Suppressor macrophage treated with lipopolysaccharide for 1 hour (primary cell): Measurements from ENCODE around the gene PSEN1.

Experiments
- DNase-seq, 3 donors: peaks; one replicate each; pipeline ENCODE4 v3.0.0-alpha.2; 2020 to 2022

PSEN1 gene

DNA sequence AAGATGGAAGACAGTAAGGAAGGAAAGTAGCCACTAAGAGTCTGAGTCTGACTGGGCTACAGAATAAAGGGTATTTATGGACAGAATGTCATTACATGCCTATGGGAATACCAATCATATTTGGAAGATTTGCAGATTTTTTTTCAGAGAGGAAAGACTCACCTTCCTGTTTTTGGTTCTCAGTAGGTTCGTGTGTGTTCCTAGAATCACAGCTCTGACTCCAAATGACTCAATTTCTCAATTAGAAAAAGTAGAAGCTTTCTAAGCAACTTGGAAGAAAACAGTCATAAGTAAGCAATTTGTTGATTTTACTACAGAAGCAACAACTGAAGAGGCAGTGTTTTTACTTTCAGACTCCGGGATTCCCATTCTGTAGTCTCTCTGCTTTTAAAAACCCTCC, 85.6 kb downstream of the PSEN1 start:
- peak in 2 of 3 donors; percentile 63 to 76 for DNase-seq

DNA sequence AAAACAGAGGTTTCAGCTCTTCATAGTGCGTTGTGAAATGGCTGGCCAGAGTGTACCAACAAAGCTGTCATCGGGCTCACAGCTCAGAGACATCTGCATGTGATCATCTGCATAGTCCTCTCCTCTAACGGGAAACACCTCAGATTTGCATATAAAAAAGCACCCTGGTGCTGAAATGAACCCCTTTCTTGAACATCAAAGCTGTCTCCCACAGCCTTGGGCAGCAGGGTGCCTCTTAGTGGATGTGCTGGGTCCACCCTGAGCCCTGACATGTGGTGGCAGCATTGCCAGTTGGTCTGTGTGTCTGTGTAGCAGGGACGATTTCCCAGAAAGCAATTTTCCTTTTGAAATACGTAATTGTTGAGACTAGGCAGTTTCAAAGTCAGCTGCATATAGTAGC, 86.7 kb downstream of the PSEN1 start:
- peak; percentile 70 to 82 (median 73) for DNase-seq

DNA sequence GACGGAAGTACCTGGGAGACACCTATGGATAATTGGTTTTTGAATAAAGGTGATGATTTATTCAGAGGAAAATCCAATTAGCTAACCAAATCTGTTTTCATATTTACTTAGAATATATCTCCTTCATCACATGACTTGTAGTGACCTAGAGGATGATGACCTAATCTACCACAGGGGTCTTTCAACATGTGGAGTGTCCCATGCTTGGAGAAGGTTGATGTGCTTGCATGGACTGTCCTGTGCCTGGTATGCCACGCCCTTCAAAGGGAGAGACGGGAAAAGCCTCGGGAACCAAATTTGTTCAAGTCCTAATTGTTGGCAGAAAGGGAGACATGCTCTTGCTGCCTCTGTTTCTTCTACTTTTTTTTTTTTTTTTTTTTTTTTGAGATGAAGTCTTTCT, 89.2 kb downstream of the PSEN1 start:
- peak; percentile 65 to 75 (median 71) for DNase-seq

DNA sequence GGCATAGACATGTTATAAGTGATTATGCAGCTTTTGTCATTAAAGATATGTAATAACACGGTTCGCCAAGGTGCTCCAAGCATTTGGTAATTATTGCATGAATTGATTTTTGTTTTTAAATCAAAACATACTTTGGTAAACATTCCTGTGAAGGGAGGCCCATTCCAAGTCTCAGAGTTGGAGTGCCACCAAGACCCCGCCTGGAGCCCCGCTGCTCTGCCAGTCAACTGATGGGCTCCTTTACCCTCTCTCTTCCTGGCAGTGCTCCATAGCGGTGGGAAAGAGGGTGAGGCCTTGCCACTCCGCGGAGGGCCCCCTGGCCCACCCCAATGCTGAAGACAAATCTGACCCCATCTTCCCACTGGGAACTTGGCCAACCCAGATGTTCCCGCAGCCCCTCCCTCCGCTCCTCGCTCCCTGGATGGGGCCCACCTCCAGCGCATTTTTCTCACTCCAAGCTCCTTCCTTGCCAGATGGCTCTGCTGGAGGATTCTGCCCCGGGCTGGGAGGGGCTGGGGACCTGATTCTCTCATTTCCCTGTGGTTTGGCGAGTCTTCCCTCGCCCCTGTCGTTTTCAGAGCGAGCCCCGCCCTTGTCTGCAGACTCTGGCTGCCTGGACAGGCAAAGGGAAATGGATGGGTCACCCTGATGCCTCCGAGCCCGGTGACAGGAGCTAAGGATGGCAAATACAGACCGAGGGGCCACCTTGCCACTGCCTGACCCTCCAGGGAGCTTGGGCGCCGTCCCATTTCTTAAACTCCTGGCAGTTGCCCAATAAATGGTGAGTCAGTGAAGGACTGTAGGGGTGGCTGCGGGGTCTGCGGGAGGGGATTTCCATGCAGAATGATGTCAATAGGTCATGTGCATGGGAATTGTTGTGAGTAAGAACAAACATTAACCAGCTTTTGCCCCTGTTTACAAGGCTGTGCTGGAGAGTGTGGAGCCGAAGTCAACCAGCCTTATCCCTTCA, 91.8 kb downstream of the PSEN1 start:
- DNase-seq = peak; percentile 93 to 96 (median 95)

DNA sequence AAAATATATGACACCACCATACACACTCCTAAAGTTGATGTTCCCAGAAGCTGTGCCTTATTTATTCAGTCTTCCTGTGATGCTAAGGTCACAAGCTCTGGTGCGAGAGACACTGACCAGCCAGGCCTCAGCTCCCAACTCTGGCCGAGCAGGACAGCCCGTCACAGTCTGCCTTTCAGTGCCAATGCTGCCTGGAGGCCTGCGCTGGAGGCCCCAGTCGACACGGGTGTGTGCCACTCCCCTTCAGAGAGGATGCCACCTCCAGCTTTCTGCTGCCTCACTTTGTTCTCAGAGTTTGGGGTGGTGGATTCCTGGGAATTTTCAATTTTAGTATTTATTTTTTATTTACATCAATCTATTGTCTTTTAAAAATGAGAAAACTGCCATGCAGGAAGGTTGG, 93.7 kb downstream of the PSEN1 start:
- no peak for DNase-seq

DNA sequence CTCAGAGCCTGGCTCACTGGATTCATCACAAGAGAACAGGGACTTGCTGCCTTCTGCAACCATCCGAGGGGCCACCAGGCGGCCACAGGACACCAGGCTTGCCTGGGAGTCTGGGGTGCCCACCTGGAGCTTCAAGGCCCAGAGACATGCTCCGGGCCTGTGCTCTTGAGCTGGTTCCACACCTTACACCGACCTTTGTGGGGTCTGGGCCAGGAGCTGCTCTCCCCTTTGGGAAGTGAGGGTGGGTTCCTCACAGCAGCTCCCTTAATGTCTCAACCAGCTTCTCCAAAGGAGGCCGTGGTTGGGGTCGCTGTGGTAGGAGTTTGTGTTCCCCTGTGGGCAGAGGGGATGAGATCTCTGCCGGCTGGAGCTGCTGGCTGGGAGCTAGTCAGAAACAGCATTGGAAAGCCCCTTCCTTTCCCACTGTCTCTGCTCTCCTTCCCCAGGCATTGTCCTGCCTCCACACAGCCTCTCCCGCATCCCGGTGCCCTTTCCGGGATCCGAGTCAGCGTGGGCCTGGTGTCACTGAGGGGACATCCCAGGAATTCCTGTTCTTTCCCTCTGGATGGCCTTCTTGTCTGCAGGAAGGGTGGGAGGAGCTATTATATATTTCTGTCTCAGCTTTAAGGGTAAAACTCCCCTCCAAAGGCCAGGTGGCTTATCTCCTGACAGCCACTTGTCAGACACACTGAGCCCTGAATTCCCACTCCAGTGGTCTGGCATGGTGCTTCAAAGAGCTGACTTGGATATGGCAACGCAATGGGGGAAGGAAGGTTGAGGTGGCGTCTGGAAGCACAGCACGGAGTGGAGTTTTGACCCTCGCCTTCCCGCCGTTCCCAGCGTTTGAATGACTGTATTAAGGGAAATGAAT, 95.9 kb downstream of the PSEN1 start:
- DNase-seq = peak; percentile 50 to 76 (median 54)

DNA sequence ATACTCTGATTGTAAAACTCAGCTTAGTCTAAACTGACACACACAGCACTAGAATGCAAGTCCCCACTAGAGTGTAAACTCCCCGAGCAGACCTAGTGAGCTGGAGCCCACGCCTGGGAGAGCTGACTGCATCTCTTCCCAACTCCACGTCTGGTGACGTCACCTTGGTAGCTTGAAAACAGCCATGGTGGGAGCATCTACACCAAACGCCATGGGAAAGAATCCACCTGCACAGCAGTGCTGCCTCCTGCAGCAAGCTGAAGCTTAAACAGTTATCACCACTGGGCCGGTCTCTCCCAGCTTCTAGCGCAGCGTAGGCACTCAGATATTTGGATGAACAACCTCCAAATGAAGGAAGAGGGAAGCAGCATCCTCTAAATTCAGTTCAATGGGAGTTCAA, 96.7 kb downstream of the PSEN1 start:
- DNase-seq = no peak

DNA sequence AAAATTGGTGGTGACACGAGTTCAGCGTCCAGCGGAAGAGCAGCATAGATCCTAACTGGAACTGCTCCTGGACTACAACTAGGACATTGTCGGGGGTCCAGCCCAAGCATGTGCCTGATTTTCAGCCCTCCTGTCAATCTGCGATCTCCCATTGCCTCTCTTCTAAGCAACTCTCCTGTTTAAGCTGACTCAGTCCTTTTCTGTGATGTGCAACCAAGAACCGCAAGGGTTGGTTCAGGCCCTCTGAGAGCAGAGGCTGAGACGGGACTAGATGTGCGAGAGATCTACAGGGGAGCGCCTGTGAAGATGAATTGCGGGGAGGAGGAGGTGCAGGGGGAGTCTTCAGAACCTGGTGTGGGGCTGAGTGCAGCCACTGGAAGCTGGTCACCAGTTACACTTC, 97.3 kb downstream of the PSEN1 start:
- no peak for DNase-seq

DNA sequence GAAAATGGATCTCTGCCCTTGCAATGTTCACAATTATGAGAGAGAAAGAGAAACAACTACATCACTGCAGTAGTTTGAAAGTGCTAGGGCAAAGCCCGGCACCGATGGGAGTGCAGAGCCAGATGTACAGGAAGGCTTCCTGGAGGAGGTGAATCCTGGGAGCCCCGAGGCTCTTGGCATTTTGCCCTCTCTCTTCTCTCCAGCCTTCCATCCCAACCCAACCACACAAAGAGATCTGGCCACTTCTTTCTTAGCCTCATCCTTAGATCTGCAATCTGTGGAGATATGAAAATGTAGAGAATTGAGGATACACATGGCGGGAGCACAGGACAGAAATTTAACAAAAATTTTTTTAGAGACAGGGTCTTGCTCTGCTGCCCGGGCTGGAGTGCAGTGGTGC, 97.7 kb downstream of the PSEN1 start:
- DNase-seq = no peak

DNA sequence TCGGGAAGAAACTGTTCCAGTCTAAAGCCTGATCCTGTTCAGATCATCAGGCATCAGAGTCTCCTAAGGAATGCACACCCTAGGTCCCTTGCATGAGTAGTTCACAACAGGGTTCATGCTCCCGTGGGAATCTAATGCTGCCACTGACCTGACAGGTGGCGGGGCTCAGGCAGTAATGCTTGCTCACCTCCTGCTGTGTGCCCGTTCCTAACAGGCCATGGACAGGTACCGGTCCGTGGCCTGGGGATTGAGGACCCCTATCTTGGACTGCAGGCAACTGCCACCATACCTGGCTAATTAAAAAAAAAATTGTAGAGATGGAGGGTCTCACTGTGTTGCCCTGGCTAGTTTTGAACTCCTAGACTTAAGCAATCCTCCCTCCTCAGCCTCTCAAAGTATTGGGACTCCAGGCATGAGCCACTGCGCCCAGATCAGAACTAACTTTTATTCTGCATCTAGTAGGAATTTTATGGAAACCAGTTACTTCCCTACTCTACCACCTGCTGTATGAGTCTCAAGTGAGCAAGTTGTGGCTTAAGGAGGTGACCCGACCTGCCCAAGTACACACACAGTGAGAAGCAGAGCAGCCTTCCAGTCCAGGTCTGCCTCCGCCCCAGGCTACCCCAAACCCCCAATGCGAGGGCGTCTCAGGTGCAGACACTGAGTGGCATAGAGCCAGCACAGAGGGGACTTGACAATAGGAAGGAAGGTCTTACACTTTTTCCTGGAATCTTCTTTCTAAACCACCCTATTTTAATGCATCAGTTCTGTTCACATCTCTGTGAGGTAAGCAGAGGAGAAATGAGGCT, 98.5 kb downstream of the PSEN1 start:
- no peak for DNase-seq

DNA sequence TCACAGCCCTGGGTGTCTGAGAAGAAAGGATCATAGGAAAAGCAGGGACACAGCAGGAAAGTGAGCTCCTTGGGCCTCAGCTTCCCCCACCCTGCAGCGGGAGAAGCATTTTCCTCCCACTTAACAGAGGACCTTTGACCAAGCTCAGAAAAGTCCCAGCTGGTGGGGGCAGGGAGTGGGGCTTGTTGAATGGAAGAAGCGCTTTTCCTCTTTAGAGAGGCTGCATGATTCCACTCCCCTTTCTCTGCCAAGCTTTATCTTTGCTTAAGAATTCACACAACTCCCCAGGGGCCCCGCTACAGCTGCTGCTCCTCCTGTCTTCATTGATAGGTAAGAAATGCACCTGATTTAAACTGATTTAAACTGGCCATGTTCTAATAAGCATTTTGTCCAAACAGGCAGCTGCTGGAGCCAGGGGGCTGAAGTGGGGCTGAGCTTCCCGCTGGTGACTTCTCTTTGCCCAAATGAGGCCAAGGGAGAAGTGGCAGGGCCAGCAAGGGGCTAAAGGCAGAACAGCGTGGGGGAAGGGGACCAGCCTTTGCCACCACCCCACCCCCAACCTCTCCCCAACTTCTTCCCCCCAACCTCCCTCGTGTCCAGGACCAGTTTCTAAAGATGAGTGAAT, 99.3 kb downstream of the PSEN1 start:
- peak in 1 of 3 donors; percentile 49 for DNase-seq

DNA sequence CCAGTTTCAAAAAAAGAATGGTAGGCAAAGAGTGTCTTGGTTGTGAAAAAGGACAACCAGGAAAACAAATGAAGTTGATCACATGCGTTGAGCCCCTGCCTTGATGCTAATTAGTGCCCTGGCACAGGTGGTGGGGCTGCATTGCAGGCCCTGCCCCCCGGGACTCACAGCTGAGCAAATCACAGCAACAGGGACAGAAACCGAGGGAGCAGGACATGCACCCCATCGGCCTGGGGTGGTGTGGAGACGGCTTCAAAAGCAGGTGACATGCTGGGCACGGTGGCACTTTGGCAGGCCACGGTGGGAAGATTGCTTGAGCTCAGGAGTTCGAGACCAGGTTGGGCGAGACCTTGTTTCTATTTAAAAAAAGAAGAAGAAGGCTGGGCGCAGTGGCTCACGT, 99.8 kb downstream of the PSEN1 start:
- no peak for DNase-seq

DNA sequence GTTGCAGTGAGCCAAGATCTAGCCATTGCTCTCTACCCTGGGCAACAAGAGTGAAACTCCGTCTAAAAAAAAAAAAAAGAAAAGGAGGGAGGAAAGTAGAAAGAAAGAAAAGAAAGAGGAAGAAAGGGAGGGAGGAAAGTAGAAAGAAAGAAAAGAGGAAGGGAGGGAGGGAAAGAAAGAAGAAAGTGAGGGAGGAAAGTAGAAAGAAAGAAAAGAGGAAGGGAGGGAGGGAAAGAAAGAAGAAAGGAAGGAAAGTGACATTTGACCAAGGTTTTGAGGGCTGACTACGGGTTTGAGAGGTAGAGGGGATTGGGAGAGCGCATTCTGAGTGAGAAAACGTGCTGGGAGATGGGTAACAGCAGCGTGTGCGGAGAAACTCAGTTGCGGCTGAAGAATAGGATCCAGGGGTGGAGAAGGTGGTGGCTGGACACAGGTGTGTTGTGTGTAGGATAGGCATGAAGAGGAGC, 100.5 kb downstream of the PSEN1 start:
- no peak for DNase-seq

DNA sequence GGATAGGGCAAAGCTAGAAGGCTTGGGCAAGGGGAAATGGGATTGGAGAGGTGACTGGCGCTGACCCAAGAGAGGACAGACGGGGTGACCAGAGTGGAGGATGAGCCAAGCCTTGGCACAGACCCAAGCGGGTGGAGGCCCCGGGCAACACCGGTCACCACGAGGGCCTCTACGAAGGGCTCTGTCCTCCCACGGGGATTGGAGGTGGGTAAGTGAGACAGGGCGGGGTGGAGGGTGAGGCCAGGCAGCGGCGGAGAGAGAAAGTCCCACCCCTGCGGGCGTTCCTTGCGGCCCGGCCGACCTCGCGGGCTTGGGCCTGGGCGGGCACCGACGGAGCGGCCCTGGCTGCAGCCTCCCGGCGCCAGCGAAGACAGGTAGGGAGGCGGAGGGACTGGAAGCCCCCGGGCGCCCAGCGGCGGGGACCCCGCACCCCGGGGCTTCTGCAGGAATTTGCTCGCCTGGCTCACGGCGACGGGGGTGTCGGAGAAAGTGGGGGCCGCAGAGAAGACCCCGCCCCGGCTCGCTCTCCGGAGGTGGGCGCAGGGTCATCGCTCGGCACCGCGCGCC, 101.0 kb downstream of the PSEN1 start, which contains the start of gene PAPLN:
Gene PAPLN (plus strand): TSS at position 288 of the 567 bp plus-strand sequence. CDS start 2,273 bp downstream, outside the sequence.
- peak; percentile 76 to 92 (median 83) for DNase-seq

DNA sequence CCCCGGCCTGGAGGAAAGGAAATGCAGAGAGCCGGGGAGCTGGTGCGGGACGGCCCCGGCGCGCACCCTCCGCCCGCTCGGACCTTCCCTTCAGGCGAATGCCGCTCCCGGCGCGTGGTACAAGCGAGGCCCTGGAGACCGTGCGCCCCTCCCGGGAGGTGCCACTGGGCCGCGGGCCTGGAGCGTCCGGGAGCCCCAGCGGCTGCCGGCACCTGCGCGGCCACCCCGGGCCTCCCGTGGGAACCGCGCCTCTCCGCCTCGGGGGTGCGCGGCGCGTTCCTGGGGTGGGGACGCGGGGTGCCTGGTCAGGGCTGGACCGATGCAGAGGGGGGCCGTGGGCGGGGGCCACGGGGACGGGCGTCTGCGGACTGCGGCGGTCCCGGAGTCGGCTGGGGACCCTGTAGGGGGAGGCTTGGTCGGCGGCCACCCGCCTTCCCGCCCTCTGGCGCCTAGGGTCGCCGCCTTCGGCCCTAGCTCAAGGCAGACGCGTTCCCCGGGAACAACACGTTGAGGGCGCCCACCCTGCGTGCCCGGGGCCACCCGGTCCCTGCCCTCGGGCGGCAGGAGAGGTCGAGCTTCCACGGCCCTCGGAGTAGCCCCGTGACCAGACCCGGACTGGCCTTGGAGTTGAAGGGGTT, 101.6 kb downstream of the PSEN1 start:
- DNase-seq = peak in 1 of 3 donors; percentile 55

DNA sequence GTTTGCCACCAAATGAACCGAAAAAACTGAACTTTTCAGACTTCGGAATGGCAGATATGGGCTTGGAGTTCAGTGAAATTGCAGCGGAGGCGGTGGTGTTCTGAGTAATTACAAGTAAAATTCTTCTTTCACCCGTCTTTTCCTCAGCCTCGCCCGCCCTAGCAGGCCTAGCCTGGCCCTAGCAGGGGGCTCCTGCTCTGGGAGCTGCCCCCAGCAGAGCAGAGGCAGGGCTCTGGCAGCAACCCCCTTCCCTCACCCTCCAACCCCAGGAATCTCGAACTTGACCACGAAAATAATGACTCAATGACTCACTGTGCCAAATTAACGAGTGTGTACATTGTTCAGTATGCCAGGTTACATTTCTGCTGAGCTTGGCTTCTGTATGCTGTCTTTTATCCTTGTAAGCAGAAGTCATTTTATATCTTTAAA, 102.1 kb downstream of the PSEN1 start:
- peak in 1 of 3 donors; percentile 36 for DNase-seq

DNA sequence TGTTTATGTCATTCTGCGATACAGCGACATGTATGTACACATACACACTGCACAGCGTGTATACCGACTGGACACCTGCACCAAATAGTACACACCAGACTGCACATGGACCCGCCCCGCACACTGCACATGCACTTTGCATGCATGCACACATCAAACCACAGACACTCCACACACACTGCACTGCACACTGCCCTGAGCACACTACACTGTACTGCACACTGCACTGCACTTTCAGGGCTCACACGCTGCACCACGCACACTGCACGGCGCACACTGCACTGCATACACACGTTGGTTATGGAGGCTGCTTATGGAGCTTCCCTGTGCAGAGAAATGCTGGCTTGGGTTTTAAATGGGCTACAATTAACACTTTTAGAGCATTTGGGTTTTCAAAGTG, 102.6 kb downstream of the PSEN1 start:
- no peak for DNase-seq

DNA sequence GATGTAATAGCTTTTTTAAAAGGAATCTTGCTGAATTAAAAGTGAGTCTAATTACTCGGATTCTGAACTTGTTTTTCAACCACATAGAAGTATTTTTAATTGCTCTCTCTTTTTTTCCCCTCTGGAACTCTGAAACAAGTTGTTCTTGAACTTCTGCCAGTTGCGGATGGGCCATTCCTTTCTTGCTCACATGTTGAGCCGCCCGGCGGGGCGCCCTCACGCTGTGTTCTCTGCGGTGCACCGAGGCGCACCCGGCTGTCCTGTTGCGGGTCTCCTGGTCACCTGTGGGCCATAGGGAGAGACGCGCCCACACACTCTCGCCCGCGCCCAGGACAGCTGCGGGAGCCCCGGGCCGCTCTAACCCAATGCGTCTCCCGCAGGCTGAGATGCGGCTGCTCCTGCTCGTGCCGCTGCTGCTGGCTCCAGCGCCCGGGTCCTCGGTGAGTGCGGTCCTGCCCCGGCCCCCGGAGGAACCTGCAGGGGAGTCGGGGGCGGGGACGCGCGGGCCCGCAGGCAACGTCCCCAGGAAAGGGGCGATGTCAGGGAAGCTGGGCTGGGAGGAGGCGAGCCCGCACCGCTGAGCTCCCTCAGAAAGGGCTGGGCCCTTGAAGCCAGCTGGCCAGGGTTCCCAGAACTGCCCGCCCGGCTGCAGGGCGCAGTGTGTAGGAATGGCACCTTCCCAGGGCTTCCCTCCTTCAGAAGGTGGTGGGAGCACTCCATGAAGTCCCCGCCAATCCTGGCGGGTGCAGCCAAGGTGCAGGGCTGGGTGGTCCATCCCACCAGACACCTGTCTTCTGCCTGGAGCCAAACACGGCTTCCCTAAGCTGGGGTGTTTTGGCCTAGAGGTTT, 103.3 kb downstream of the PSEN1 start:
- no peak for DNase-seq

DNA sequence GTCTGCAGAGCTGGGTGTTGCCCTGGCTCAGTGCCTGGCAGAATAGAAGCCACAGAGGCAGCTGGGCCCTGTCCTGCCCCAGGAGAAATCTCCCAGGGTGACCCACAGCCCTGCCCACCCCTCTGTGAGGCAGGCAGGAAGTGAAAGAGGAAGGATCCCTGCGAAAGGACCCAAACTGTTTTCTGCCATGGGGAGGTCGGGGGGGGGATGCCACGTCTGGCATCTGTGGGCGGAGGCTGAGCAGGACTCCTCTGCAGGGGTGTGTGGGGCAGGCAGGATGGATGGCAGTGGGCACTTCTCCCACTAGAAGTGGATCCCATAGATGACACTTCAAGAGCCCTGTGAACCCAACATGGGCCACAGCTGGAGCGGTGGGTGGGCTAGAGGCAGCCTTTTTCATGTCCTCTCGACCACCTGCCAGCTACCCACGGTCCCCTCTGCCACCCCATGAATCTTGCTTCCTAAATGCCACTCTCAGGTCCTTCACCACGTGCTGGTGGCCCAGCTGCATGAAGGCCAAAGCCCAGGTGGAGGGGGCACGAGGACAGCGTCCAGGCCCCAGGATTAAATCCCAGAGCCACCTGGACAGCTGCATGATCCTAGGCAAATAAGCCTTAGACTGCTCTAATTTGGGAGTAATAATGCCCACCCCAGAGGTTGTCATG, 104.6 kb downstream of the PSEN1 start:
- peak; percentile 84 to 86 (median 85) for DNase-seq
